Measurements from ENCODE around the gene LRRC28. TPM values are rescaled to one million over a fixed set of nuclear protein-coding genes. Genes with fewer than 3 reads are reported as not detected.
A peak's percentile ranks its signal among the peaks of the same experiment; 100 is the strongest.

The LRRC28 gene
- total and polyA plus RNA-seq, 2 of the 4 experiments (the other 2 are of a cell fraction): 12.7 to 21.1 TPM

GRCh38 chr15:99295840-99296239 is 44.6 kb downstream of the LRRC28 start:
- TF ChIP-seq MAZ (IDR thresholded peaks at IDR 0.05; ENCODE audit: borderline replicate concordance, low read depth, low read length) (no peak), SMC3 (IDR thresholded peaks at IDR 0.05; ENCODE audit: low read depth, low read length) (no peak), RCOR1 (IDR thresholded peaks at IDR 0.05; ENCODE audit: insufficient replicate concordance, low read length) (no peak), RFX5 (IDR thresholded peaks at IDR 0.05; ENCODE audit: low read depth, low read length) (no peak), MAFK (IDR thresholded peaks at IDR 0.05; ENCODE audit: low read depth, low read length) (no peak), CTCF (conservative IDR thresholded peaks at IDR 0.05; ENCODE audit: low read depth, low read length) (no peak), FOS (IDR thresholded peaks at IDR 0.05; ENCODE audit: low read depth, low read length) (no peak), CHD1 (IDR thresholded peaks at IDR 0.05; ENCODE audit: low read depth, low read length) (no peak), BHLHE40 (IDR thresholded peaks at IDR 0.05; ENCODE audit: low read depth, low read length) (no peak), MXI1 (IDR thresholded peaks at IDR 0.05; ENCODE audit: borderline replicate concordance, low read depth, low read length) (no peak), NFE2L2 (IDR thresholded peaks at IDR 0.05; ENCODE audit: low read depth, low read length) (no peak), RAD21 (IDR thresholded peaks at IDR 0.05; ENCODE audit: low read length) (no peak), CEBPB (IDR thresholded peaks at IDR 0.05; ENCODE audit: low read depth, low read length) (no peak), POLR2A (IDR thresholded peaks at IDR 0.05; ENCODE audit: low read depth, low read length) (no peak)
- TF ChIP-seq, protein P1, sequence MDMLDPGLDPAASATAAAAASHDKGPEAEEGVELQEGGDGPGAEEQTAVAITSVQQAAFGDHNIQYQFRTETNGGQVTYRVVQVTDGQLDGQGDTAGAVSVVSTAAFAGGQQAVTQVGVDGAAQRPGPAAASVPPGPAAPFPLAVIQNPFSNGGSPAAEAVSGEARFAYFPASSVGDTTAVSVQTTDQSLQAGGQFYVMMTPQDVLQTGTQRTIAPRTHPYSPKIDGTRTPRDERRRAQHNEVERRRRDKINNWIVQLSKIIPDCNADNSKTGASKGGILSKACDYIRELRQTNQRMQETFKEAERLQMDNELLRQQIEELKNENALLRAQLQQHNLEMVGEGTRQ (IDR thresholded peaks at IDR 0.05; ENCODE audit: low read depth, low read length): no peak
- TF ChIP-seq, protein P2, sequence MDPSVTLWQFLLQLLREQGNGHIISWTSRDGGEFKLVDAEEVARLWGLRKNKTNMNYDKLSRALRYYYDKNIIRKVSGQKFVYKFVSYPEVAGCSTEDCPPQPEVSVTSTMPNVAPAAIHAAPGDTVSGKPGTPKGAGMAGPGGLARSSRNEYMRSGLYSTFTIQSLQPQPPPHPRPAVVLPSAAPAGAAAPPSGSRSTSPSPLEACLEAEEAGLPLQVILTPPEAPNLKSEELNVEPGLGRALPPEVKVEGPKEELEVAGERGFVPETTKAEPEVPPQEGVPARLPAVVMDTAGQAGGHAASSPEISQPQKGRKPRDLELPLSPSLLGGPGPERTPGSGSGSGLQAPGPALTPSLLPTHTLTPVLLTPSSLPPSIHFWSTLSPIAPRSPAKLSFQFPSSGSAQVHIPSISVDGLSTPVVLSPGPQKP (IDR thresholded peaks at IDR 0.05; ENCODE audit: borderline replicate concordance, low read depth, low read length): no peak
- peak overlapping the region; percentile 33; the same call in 1 of the 2 replicates for H2BK20ac ChIP-seq (ENCODE audit: low read depth, low read length)
- H3K4me2 ChIP-seq (ENCODE audit: low read depth, low read length): no peak overlapping the region
- no peak overlapping the region for H3K56ac ChIP-seq (ENCODE audit: extremely low read depth, insufficient read depth, low read length)
- intact Hi-C loops (cut with micrococcal nuclease) (no loop called here), dilution Hi-C loops (cut with HindIII; ENCODE audit: low sequenced_read_pairs, unreplicated experiment) (no loop called here), in situ Hi-C loops (cut with MboI; ENCODE audit: low sequenced_read_pairs) (no loop called here)
- no peaks in the 10 kb centered on the region for H3K79me1 ChIP-seq (ENCODE audit: low read depth in 1 of 2, low read length in 2 of 2)
- H2AK9ac ChIP-seq (replicated peaks; ENCODE audit: low read depth, low read length, poor library complexity): no peak overlapping the region
- peaks cover 4% of the 10 kb centered on the region; the same call in 1 of the 2 replicates for H3K9me1 ChIP-seq (ENCODE audit: insufficient read depth, low read length)
- H3K23ac ChIP-seq (ENCODE audit: low read depth, low read length): peak overlapping the region; percentile 38; the same call in 1 of the 2 replicates
- H2AK5ac ChIP-seq (ENCODE audit: low read depth, low read length): no peak overlapping the region
- no peak overlapping the region for H3K9ac ChIP-seq (ENCODE audit: low read depth, low read length)
- DNase-seq (no peak), ATAC-seq (ENCODE audit: low read depth) (no peak)
- H3K4me1 ChIP-seq (ENCODE audit: control insufficient read depth, insufficient read depth, low read length): peaks cover 3% of the 10 kb centered on the region; the same call in 1 of the 2 replicates
- no peak overlapping the region; the same call in 1 of the 2 replicates for H4K91ac ChIP-seq (ENCODE audit: insufficient read depth, low read depth, low read length)
- ChIA-PET POLR2A (ENCODE audit: unreplicated experiment) (no interaction called here), CTCF (no interaction called here)
- H2BK5ac ChIP-seq (ENCODE audit: low read depth, low read length, poor library complexity, severe bottlenecking): no peak overlapping the region
- H2BK15ac ChIP-seq (ENCODE audit: low read depth, low read length): no peak overlapping the region
- no peak overlapping the region for H2AFZ ChIP-seq (replicated peaks; ENCODE audit: low read length, poor library complexity)
- H3K4me3 ChIP-seq (ENCODE audit: insufficient read depth, low read depth, low read length): no peak overlapping the region
- peak overlapping the region; percentile 27; the same call in 1 of the 2 replicates for H3K18ac ChIP-seq (ENCODE audit: low read depth, low read length)
- no peaks in the 10 kb centered on the region; the same call in 1 of the 2 replicates for H3K9me3 ChIP-seq (ENCODE audit: control insufficient read depth, insufficient read depth, low read length)
- H3K14ac ChIP-seq (replicated peaks; ENCODE audit: low read depth, low read length): peak overlapping the region; percentile 48; the same call in 1 of the 2 replicates
- no peaks in the 10 kb centered on the region for H4K20me1 ChIP-seq (ENCODE audit: insufficient read depth, low read length)
- H3K27me3 ChIP-seq (ENCODE audit: control insufficient read depth, insufficient read depth, low read length): no peaks in the 10 kb centered on the region
- H4K5ac ChIP-seq (ENCODE audit: low read depth, low read length): no peak overlapping the region
- H3K36me3 ChIP-seq (ENCODE audit: control insufficient read depth, insufficient read depth, low read length): peaks cover 2% of the 10 kb centered on the region; the same call in 1 of the 2 replicates
- no peak overlapping the region for H3K27ac ChIP-seq (ENCODE audit: insufficient read depth, low read length)
- peak overlapping the region in 1 of 2 experiments; percentile 2; a peak in 1 of 4 replicates for H4K8ac ChIP-seq (ENCODE audit: low read depth in 2 of 2, low read length in 2 of 2)
- BruUV-seq (replicated peaks): no TSS peak
- H2BK120ac ChIP-seq (ENCODE audit: low read depth, low read length): peak overlapping the region; percentile 38
- H3K4ac ChIP-seq (ENCODE audit: low read depth, low read length): peak overlapping the region; percentile 64
